ENCODE data around the gene PLIN3.

DNA sequence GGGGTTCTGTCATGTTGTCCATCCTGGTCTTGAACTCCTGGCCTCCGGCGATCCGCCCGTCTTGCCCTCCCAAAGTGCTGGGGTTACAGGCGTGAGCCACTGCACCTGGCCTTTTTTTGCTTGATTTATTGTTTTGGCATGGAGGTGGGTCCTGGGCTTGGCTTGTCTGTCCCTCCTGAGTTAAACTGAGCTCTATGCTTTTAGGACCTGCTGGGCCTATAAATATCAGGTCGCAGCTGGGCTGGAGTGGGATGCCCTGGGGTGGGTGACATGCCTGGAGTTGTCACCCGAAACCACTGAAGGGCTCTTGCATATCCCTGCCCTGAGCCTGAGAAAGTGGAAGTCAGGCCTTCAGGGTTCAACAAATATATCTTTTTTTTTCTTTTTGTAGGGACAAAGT, 29.7 kb upstream of the PLIN3 start:
- TF ChIP-seq CTCF (conservative IDR thresholded peaks at IDR 0.05 in 1 of 2, IDR thresholded peaks at IDR 0.05 in 1 of 2; ENCODE audit: extremely low read depth in 1 of 2, insufficient read depth in 1 of 2, low read depth in 1 of 2, low read length in 2 of 2), result no peak
- no peak for TF ChIP-seq EZH2 (IDR thresholded peaks at IDR 0.05; ENCODE audit: borderline replicate concordance, low read length)

Measured in mammary epithelial cell (primary cell).